Measurements from ENCODE around the gene TOP2B.

The TOP2B gene

GRCh38 chr3:25683882-25684281, 19.2 kb upstream of the TOP2B start:
- Mint-ChIP-seq H3K4me1 (no peaks in the 10 kb centered on the region), H3K36me3 (no peaks in the 10 kb centered on the region), H3K27me3 (no peaks in the 10 kb centered on the region), H3K9me3 (no peaks in the 10 kb centered on the region), H3K4me3 (no peak overlapping the region), H3K27ac (no peak overlapping the region)

GRCh38 chr3:25683410-25683809, 18.7 kb upstream of the TOP2B start:
- no peak overlapping the region for H3K4me3 Mint-ChIP-seq
- H3K27ac Mint-ChIP-seq: no peak overlapping the region
- no peaks in the 10 kb centered on the region for H3K36me3 Mint-ChIP-seq
- no peaks in the 10 kb centered on the region for H3K4me1 Mint-ChIP-seq
- H3K9me3 Mint-ChIP-seq: no peaks in the 10 kb centered on the region
- no peaks in the 10 kb centered on the region for H3K27me3 Mint-ChIP-seq

GRCh38 chr3:25679642-25680302, 15.1 kb upstream of the TOP2B start:
- no peaks in the 10 kb centered on the region for H3K27me3 Mint-ChIP-seq
- H3K36me3 Mint-ChIP-seq: no peaks in the 10 kb centered on the region
- H3K27ac Mint-ChIP-seq: no peak overlapping the region
- H3K4me3 Mint-ChIP-seq: no peak overlapping the region
- no peaks in the 10 kb centered on the region for H3K4me1 Mint-ChIP-seq
- H3K9me3 Mint-ChIP-seq: no peaks in the 10 kb centered on the region

GRCh38 chr3:25679166-25679565, 14.5 kb upstream of the TOP2B start:
- no peak overlapping the region for H3K4me3 Mint-ChIP-seq
- no peaks in the 10 kb centered on the region for H3K27me3 Mint-ChIP-seq
- H3K9me3 Mint-ChIP-seq: no peaks in the 10 kb centered on the region
- no peaks in the 10 kb centered on the region for H3K4me1 Mint-ChIP-seq
- no peaks in the 10 kb centered on the region for H3K36me3 Mint-ChIP-seq
- H3K27ac Mint-ChIP-seq: no peak overlapping the region

DNA sequence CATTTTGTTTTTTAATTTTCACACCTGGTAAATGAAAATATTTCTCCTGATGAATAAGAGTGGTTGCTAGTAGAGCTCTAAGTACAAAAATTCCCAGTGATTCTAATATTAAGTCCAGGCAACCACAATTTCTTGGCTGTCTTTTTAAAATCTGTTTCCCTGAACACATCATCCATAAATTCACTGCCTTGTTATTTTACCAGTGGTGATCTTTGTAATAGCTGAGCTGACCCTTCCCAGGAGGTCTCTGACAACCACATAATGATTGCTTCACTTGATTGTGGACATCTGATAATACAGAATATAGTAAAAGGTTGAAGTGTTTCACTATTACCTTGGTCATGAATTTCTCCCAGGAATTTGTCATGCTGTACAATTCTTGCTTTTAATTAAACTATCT, 13.9 kb upstream of the TOP2B start:
- Mint-ChIP-seq H3K4me1 (no peaks in the 10 kb centered on the region), H3K27me3 (no peaks in the 10 kb centered on the region), H3K36me3 (no peaks in the 10 kb centered on the region), H3K4me3 (no peak overlapping the region), H3K27ac (no peak overlapping the region), H3K9me3 (no peaks in the 10 kb centered on the region)

GRCh38 chr3:25677121-25677520, 12.4 kb upstream of the TOP2B start:
- H3K4me3 Mint-ChIP-seq: no peak overlapping the region
- H3K4me1 Mint-ChIP-seq: no peaks in the 10 kb centered on the region
- H3K9me3 Mint-ChIP-seq: no peaks in the 10 kb centered on the region
- H3K27ac Mint-ChIP-seq: no peak overlapping the region
- no peaks in the 10 kb centered on the region for H3K36me3 Mint-ChIP-seq
- H3K27me3 Mint-ChIP-seq: no peaks in the 10 kb centered on the region

DNA sequence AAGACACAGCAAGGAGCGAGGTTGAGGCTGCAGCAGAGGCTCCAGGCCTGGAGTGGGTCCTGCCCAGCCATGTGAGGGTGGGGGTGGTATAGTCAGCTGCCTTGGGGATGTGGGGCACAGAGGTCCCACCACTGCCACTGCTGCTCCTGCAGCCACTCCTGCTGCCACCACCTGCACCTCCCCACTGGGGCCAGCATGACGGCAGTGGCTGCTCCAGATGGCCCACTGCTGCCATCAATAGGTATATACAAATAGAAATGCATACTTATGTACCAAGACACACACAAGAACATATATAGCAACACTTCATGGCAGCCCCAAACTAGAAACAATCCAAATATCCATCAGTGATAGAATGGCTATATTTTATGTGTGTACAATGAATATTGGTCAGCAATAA, 10.0 kb upstream of the TOP2B start:
- Mint-ChIP-seq H3K9me3 (no peaks in the 10 kb centered on the region), H3K36me3 (no peaks in the 10 kb centered on the region), H3K4me3 (no peak overlapping the region), H3K27ac (no peak overlapping the region), H3K27me3 (no peaks in the 10 kb centered on the region), H3K4me1 (no peaks in the 10 kb centered on the region)

DNA sequence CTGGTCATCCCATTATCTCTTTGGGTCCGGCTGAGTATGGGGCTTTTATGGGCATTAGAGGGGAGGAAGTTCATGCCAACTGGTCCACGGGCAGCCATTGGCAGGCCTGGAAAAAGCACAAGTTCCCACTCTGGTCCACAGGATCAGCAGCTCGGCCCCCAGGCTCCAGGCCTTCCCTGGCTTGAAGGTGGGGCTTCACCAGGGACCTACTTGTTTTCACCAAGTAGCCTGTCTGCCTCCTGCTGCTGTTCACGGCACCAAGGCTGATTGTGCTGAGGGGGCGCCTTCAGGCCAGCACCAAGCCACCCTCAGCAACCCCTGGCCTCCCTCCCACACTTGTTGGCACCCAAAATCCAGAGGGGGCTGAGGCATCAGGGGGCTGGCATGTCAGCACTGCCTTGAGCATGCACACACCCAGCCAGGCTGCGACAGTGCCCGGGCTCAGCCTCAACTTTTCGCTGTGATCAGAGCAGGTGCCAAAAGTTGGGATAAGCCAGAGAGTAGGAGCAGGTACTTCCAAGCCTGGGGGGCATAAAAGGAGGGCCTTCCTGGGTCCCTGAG, 9.1 kb upstream of the TOP2B start:
- no peaks in the 10 kb centered on the region for H3K36me3 Mint-ChIP-seq
- H3K4me1 Mint-ChIP-seq: no peaks in the 10 kb centered on the region
- H3K27ac Mint-ChIP-seq: no peak overlapping the region
- H3K9me3 Mint-ChIP-seq: no peaks in the 10 kb centered on the region
- no peaks in the 10 kb centered on the region for H3K27me3 Mint-ChIP-seq
- H3K4me3 Mint-ChIP-seq: no peak overlapping the region

GRCh38 chr3:25665315-25666280, 891 bp upstream of the TOP2B start:
- H3K27me3 Mint-ChIP-seq: no peaks in the 10 kb centered on the region
- peaks cover 3% of the 10 kb centered on the region for H3K36me3 Mint-ChIP-seq
- peak overlapping the region; percentile 100 for H3K27ac Mint-ChIP-seq
- peaks cover 48% of the 10 kb centered on the region for H3K4me1 Mint-ChIP-seq
- H3K4me3 Mint-ChIP-seq: peak overlapping the region; percentile 98
- no peaks in the 10 kb centered on the region for H3K9me3 Mint-ChIP-seq

- H3K4me1 Mint-ChIP-seq: peaks cover 62% of the 10 kb centered on the region
- peaks cover 3% of the 10 kb centered on the region for H3K36me3 Mint-ChIP-seq
- H3K27me3 Mint-ChIP-seq: no peaks in the 10 kb centered on the region
- H3K9me3 Mint-ChIP-seq: no peaks in the 10 kb centered on the region
- H3K27ac Mint-ChIP-seq: peak overlapping the region; percentile 100
- peak overlapping the region; percentile 98 for H3K4me3 Mint-ChIP-seq
Measured at GRCh38 chr3:25663869-25664811, 567 bp downstream of the TOP2B start.

DNA sequence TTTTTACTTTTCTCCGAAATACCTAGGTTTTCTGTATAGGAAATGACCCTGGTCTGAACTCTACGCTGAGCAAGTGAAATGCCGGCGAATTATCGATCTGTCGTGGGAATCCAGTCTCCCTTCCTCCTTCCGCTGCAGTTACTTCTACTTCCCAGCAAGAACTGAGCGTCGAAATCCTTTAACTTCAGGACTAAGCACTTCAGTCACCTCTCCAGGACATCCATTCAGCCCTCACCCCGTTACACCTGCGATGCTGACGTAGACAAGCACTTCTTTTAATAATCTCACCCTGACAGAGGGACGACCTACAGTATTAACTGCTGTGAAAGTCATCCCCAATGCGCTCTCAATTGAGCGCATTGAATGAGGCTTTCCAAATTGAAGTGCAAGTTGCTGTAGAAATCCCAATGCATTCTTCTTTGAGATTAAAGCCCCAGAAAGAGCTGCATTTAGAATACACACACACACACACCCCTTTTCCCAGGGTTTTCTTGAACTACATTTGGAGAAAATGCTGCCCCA, 1.3 kb downstream of the TOP2B start:
- Mint-ChIP-seq H3K4me1 (peaks cover 69% of the 10 kb centered on the region), H3K27ac (peak overlapping the region; percentile 99), H3K36me3 (peaks cover 5% of the 10 kb centered on the region), H3K9me3 (no peaks in the 10 kb centered on the region), H3K27me3 (no peaks in the 10 kb centered on the region), H3K4me3 (peak overlapping the region; percentile 90)

GRCh38 chr3:25662736-25663320, 1.9 kb downstream of the TOP2B start:
- Mint-ChIP-seq H3K36me3 (peaks cover 5% of the 10 kb centered on the region), H3K27me3 (no peaks in the 10 kb centered on the region), H3K27ac (peak overlapping the region; percentile 99), H3K4me1 (peaks cover 70% of the 10 kb centered on the region), H3K9me3 (no peaks in the 10 kb centered on the region), H3K4me3 (peak overlapping the region; percentile 90)

- no peaks in the 10 kb centered on the region for H3K9me3 Mint-ChIP-seq
- H3K27me3 Mint-ChIP-seq: no peaks in the 10 kb centered on the region
- H3K27ac Mint-ChIP-seq: peak overlapping the region; percentile 43
- peaks cover 75% of the 10 kb centered on the region for H3K4me1 Mint-ChIP-seq
- peak overlapping the region; percentile 90 for H3K4me3 Mint-ChIP-seq
- H3K36me3 Mint-ChIP-seq: peaks cover 5% of the 10 kb centered on the region
Measured at GRCh38 chr3:25661694-25662437, 2.8 kb downstream of the TOP2B start.

- Mint-ChIP-seq H3K27ac (peak overlapping the region; percentile 66), H3K9me3 (no peaks in the 10 kb centered on the region), H3K4me3 (peak overlapping the region; percentile 6), H3K27me3 (no peaks in the 10 kb centered on the region), H3K36me3 (peaks cover 2% of the 10 kb centered on the region), H3K4me1 (peaks cover 79% of the 10 kb centered on the region)
Measured at GRCh38 chr3:25658836-25659235, 5.9 kb downstream of the TOP2B start.
